Parathyroid adenoma (tissue), 2 donors: ENCODE data around the gene PEX3.

Experiments
- H2AFZ ChIP-seq: fragments of 300-600 bp; sonication (generic); one replicate; pipeline ENCODE4 v1.7.0; 2017; ENCODE audit warnings: antibody characterized with exemption, mild to moderate bottlenecking
- H3K27ac ChIP-seq: fragments of 300-600 bp; sonication (generic); one replicate; pipeline ENCODE4 v1.7.0; 2017
- H3K27me3 ChIP-seq: fragments of 300-600 bp; sonication (generic); one replicate; pipeline ENCODE4 v1.7.0; 2017; ENCODE audit warnings: low read length; ENCODE audit not compliant: control insufficient read depth, insufficient read depth
- H3K36me3 ChIP-seq: fragments of 300-600 bp; sonication (generic); one replicate; pipeline ENCODE4 v1.7.0; 2017; ENCODE audit warnings: low read length; ENCODE audit not compliant: control insufficient read depth, insufficient read depth
- H3K4me1 ChIP-seq: fragments of 300-600 bp; sonication (generic); one replicate; pipeline ENCODE4 v1.7.0; 2017; ENCODE audit warnings: control low read depth
- H3K4me2 ChIP-seq: fragments of 300-600 bp; sonication (generic); one replicate; pipeline ENCODE4 v1.7.0; 2017; ENCODE audit warnings: low read length
- H3K4me3 ChIP-seq: fragments of 300-600 bp; sonication (generic); one replicate; pipeline ENCODE4 v1.7.0; 2017; ENCODE audit warnings: low read depth, low read length
- H3K79me2 ChIP-seq: fragments of 300-600 bp; sonication (generic); one replicate; pipeline ENCODE4 v1.7.0; 2017; ENCODE audit warnings: control low read depth
- H3K9ac ChIP-seq: fragments of 300-600 bp; sonication (generic); one replicate; pipeline ENCODE4 v1.7.0; 2017; ENCODE audit warnings: mild to moderate bottlenecking
- H3K9me3 ChIP-seq: fragments of 300-600 bp; sonication (generic); one replicate; pipeline ENCODE4 v1.7.0; 2017; ENCODE audit warnings: low read length; ENCODE audit not compliant: control insufficient read depth
- TF ChIP-seq, protein P1 (sequence below): fragments of 300-600 bp; sonication (generic); IDR thresholded peaks from one replicate; pipeline ENCODE4 v1.7.0; 2017; ENCODE audit warnings: antibody characterized with exemption, mild to moderate bottlenecking
- donor health status: primary hyperparathyroidism.

Gene PEX3

DNA sequence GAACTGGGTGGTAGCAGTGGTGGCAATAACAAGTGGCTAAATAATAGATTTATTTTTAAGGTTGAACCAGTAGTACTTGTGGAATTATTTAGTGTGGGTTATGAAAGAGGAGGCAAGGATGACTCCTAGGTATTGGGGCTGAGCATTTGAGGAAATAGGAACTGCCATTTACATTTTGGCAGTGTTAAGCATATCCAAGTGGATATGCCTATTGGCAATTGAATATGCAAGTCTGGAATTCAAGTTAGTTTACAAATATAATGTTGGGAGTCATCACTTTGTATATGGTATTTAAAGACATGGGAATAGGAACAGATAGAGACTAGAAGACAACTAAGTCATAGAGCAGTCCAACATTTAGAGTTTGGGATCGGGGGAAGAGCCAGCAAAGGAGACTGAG lies 25.9 kb downstream of the PEX3 start:
- no peak overlapping the region for H3K4me3 ChIP-seq
- H3K4me1 ChIP-seq: no peaks in the 10 kb centered on the region
- H3K36me3 ChIP-seq: no peaks in the 10 kb centered on the region
- H3K9me3 ChIP-seq: no peaks in the 10 kb centered on the region
- H2AFZ ChIP-seq: no peak overlapping the region
- no peak overlapping the region for H3K9ac ChIP-seq
- no peaks in the 10 kb centered on the region for H3K79me2 ChIP-seq
- no peaks in the 10 kb centered on the region for H3K27me3 ChIP-seq
- no peak overlapping the region for H3K4me2 ChIP-seq
- TF ChIP-seq, protein P1, sequence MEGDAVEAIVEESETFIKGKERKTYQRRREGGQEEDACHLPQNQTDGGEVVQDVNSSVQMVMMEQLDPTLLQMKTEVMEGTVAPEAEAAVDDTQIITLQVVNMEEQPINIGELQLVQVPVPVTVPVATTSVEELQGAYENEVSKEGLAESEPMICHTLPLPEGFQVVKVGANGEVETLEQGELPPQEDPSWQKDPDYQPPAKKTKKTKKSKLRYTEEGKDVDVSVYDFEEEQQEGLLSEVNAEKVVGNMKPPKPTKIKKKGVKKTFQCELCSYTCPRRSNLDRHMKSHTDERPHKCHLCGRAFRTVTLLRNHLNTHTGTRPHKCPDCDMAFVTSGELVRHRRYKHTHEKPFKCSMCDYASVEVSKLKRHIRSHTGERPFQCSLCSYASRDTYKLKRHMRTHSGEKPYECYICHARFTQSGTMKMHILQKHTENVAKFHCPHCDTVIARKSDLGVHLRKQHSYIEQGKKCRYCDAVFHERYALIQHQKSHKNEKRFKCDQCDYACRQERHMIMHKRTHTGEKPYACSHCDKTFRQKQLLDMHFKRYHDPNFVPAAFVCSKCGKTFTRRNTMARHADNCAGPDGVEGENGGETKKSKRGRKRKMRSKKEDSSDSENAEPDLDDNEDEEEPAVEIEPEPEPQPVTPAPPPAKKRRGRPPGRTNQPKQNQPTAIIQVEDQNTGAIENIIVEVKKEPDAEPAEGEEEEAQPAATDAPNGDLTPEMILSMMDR: no peak
- no peak overlapping the region for H3K27ac ChIP-seq

DNA sequence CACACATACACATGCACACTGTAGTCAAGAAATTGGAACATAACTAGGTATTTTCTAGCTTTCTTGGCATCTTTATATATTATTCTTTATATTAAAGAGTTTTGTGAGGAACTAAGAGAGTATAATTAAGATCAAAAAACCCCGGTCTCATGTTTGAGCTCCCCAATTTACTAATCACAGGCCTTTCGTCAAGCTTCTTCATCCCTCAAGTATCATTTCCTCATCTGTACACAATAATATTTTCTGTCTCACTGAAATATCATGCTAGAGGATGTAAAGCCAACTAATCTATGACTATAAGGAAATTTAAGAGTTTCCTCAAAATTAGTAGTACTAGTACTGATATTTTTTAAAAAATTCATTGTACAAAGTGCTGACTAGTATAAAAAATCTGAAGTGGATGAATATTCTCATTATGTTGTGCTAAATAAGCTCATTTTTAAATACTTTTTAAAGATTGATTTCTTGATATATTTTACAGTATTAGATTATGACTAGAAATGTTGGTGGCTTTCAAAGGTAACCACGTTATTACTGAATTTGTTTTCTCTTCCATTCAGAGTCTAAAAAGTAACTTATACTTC lies 28.0 kb downstream of the PEX3 start:
- Histone ChIP-seq H2AFZ (no peak overlapping the region), H3K27ac (no peak overlapping the region), H3K9ac (no peak overlapping the region), H3K4me3 (no peak overlapping the region), H3K79me2 (no peaks in the 10 kb centered on the region), H3K4me1 (no peaks in the 10 kb centered on the region), H3K36me3 (no peaks in the 10 kb centered on the region), H3K27me3 (no peaks in the 10 kb centered on the region), H3K4me2 (no peak overlapping the region), H3K9me3 (no peaks in the 10 kb centered on the region)
- TF ChIP-seq, protein P1: no peak

DNA sequence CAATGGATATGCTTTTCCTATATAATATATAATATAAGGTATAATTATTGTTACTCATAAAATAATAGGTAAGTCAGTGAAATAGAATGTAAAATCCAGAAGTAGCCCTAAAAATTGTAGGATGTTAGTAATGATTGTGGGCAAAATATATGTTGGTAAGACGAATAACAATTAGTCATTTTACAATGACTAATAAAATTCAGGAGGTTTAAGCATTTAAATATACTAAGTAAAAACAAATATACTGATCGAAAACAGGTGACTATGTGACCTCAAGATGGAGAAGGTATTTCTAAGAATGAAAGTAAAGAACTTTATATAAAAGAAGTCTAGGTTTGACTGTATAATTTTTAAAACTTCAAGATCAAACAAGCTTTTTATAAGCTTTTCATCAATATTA lies 32.0 kb downstream of the PEX3 start:
- H3K4me3 ChIP-seq: no peak overlapping the region
- H3K36me3 ChIP-seq: no peaks in the 10 kb centered on the region
- H2AFZ ChIP-seq: no peak overlapping the region
- H3K27me3 ChIP-seq: no peaks in the 10 kb centered on the region
- no peak overlapping the region for H3K27ac ChIP-seq
- H3K4me2 ChIP-seq: no peak overlapping the region
- no peak overlapping the region for H3K9ac ChIP-seq
- no peaks in the 10 kb centered on the region for H3K4me1 ChIP-seq
- no peaks in the 10 kb centered on the region for H3K9me3 ChIP-seq
- H3K79me2 ChIP-seq: no peaks in the 10 kb centered on the region
- TF ChIP-seq, protein P1: no peak

DNA sequence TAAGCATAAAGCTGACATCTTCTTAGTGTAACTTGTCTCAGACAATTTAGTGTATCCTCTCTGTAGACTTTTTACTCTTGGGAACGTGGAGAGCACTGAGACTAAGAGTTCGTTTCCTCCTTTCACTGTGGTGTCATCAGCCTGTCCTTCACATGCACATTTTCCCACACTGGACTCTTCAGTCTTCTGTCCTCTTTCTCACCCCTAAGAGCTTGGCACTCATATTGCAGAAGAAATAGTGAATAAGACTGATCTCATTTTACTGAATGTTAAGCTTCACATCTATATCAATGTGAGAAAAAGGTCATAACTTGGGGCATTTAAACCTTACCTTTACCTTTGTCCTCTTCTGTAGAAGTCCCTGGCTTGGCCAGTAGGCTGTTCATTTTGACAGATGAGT lies 35.4 kb downstream of the PEX3 start:
- no peak overlapping the region for H3K4me3 ChIP-seq
- no peaks in the 10 kb centered on the region for H3K4me1 ChIP-seq
- no peaks in the 10 kb centered on the region for H3K9me3 ChIP-seq
- no peak overlapping the region for H3K27ac ChIP-seq
- TF ChIP-seq, protein P1: no peak
- H2AFZ ChIP-seq: no peak overlapping the region
- no peak overlapping the region for H3K4me2 ChIP-seq
- no peaks in the 10 kb centered on the region for H3K27me3 ChIP-seq
- H3K79me2 ChIP-seq: no peaks in the 10 kb centered on the region
- no peak overlapping the region for H3K9ac ChIP-seq
- H3K36me3 ChIP-seq: no peaks in the 10 kb centered on the region

DNA sequence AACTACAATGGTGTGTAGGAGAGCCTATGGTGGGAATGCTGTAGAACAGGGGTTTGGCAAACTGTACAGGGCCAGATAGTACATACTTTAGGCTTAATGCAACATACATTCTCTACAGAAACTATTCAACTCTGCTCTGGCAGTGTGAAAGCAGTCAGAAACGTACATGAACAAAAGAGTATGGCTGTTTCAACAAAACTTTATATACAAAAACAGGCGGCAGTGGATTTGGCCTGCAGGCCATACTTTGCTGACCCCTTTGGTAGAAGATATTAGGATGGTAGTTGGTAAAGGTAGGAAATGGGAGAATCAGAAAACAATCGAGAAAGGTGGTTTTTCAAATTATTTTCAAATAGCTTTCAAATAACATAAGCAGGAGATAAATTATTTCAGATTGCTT lies 36.1 kb downstream of the PEX3 start:
- Histone ChIP-seq H3K9ac (no peak overlapping the region), H3K4me3 (no peak overlapping the region), H3K79me2 (no peaks in the 10 kb centered on the region), H3K27ac (no peak overlapping the region), H3K9me3 (no peaks in the 10 kb centered on the region), H3K27me3 (no peaks in the 10 kb centered on the region), H3K4me1 (no peaks in the 10 kb centered on the region), H2AFZ (no peak overlapping the region), H3K4me2 (no peak overlapping the region), H3K36me3 (no peaks in the 10 kb centered on the region)
- TF ChIP-seq, protein P1: no peak
